OCI-LY7 (cell line): ENCODE measurements around the gene PPM1J. TPM values are rescaled to one million over a fixed set of nuclear protein-coding genes. Genes with fewer than 3 reads are reported as not detected.

Source experiments
- BruUV-seq: library from RNA; stranded (reverse); fragments of 400-500 nt; replicated peaks from 2 replicates; lab custom pipeline; 2021; lab: Mats Ljungman, UMichigan
- CTCF ChIA-PET: fragments of 300-600 bp; sonication (Branson Sonifier 250); formaldehyde crosslinking; loops from one replicate; lab custom pipeline; 2022; ENCODE audit warnings: antibody characterized with exemption; ENCODE audit not compliant: unreplicated experiment; lab: Charles Lee
- POLR2A ChIA-PET: fragments of 300-600 bp; sonication (Branson Sonifier 250); formaldehyde crosslinking; loops from one replicate; lab custom pipeline; 2022; ENCODE audit warnings: antibody characterized with exemption; lab: Charles Lee
- DNase-seq: peaks from one replicate; pipeline ENCODE4 v3.0.0-alpha.2; 2015; ENCODE audit warnings: low spot score
- H2AFZ ChIP-seq: fragments of 200-600 bp; sonication (generic), shearing (Covaris generic); 2 replicates; pipeline ENCODE4 v1.6.1; 2014; ENCODE audit warnings: mild to moderate bottlenecking, antibody characterized with exemption, low read length, moderate library complexity
- H3K27ac ChIP-seq: fragments of 200-600 bp; sonication (generic); 2 replicates; pipeline ENCODE4 v1.5.1; 2014; ENCODE audit warnings: mixed run types, low read depth, mild to moderate bottlenecking, moderate library complexity, low read length, inconsistent platforms; ENCODE audit not compliant: poor library complexity, severe bottlenecking
- H3K36me3 ChIP-seq: fragments of 200-600 bp; sonication (generic); 2 replicates; pipeline ENCODE4 v1.6.1; 2014; ENCODE audit warnings: mild to moderate bottlenecking, antibody characterized with exemption, low read length, moderate library complexity, mixed read lengths; ENCODE audit not compliant: insufficient read depth
- H3K4me1 ChIP-seq: fragments of 200-600 bp; sonication (generic); 2 replicates; pipeline ENCODE4 v1.5.1; 2014; ENCODE audit warnings: mild to moderate bottlenecking, low read length; ENCODE audit not compliant: insufficient read depth, poor library complexity, severe bottlenecking
- H3K4me2 ChIP-seq: fragments of 200-600 bp; sonication (generic); 2 replicates; pipeline ENCODE4 v1.6.1; 2014; ENCODE audit warnings: mild to moderate bottlenecking, low read length
- H3K4me3 ChIP-seq: fragments of 200-600 bp; sonication (generic); 2 replicates; pipeline ENCODE4 v1.5.1; 2014; ENCODE audit warnings: mild to moderate bottlenecking, low read depth, low read length; ENCODE audit not compliant: poor library complexity, severe bottlenecking
- H3K79me2 ChIP-seq: fragments of 200-600 bp; sonication (generic); 2 replicates; pipeline ENCODE4 v1.6.1; 2016; ENCODE audit warnings: low read depth, mild to moderate bottlenecking, low read length, moderate library complexity, mixed read lengths; ENCODE audit not compliant: insufficient read depth
- H3K9me2 ChIP-seq: fragments of 200-600 bp; sonication (generic); 2 replicates; pipeline ENCODE4 v1.6.1; 2016; ENCODE audit warnings: mild to moderate bottlenecking, low read length, mixed read lengths; ENCODE audit not compliant: insufficient read depth
- H3K9me3 ChIP-seq: fragments of 200-600 bp; sonication (generic); 2 replicates; pipeline ENCODE4 v1.6.1; 2014; ENCODE audit warnings: mild to moderate bottlenecking, mixed run types, low read length, mixed read lengths
- H4K20me1 ChIP-seq: fragments of 200-600 bp; sonication (generic); 2 replicates; pipeline ENCODE4 v1.6.1; 2014; ENCODE audit warnings: mild to moderate bottlenecking, antibody characterized with exemption, low read length, moderate library complexity, mixed read lengths; ENCODE audit not compliant: insufficient read depth
- CTCF ChIP-seq: fragments of 200-600 bp; sonication (generic); conservative IDR thresholded peaks from 2 replicates; pipeline ENCODE4 v1.5.1; 2014; ENCODE audit warnings: mild to moderate bottlenecking, antibody characterized with exemption, low read length, moderate library complexity, mixed read lengths
- EZH2phosphoT487 ChIP-seq: fragments of 200-600 bp; sonication (generic); IDR thresholded peaks from 2 replicates; pipeline ENCODE4 v1.6.1; 2018; ENCODE audit warnings: low read depth, borderline replicate concordance, mild to moderate bottlenecking, mixed run types, antibody characterized with exemption, low read length, moderate library complexity, mixed read lengths
- intact Hi-C: fragments of 100-400 bp; cut with micrococcal nuclease; formaldehyde crosslinking; loops from one replicate; pipeline ENCODE4 v1.10.0; 2022; ENCODE audit not compliant: unreplicated experiment
- total RNA-seq, 2 experiments: library from RNA; depleted of rRNA in 1 of 2; stranded (reverse); fragments of >200 nt in 1 of 2; shearing (Covaris generic) in 1 of 2; gene quantifications; 2 replicates each; pipeline ENCODE4 v1.2.3, GENCODE V29; 2014 to 2022

Gene PPM1J
- total RNA-seq, 2 experiments from 2014 or later, result 1.5 to 4.2 TPM

GRCh38 chr1:112761714-112762480 is 46.8 kb upstream of the PPM1J start:
- Histone ChIP-seq H3K4me3 (no peak overlapping the region), H3K9me3 (no peaks in the 10 kb centered on the region), H3K4me2 (no peak overlapping the region), H3K79me2 (no peaks in the 10 kb centered on the region), H2AFZ (no peak overlapping the region), H4K20me1 (no peaks in the 10 kb centered on the region), H3K36me3 (no peaks in the 10 kb centered on the region), H3K4me1 (no peaks in the 10 kb centered on the region), H3K27ac (no peak overlapping the region), H3K9me2 (no peaks in the 10 kb centered on the region)
- no peak for DNase-seq
- BruUV-seq, result no TSS peak
- intact Hi-C loops, result no loop called here
- no peak for TF ChIP-seq CTCF
- TF ChIP-seq EZH2phosphoT487, result no peak
- ChIA-PET POLR2A (no interaction called here), CTCF (no interaction called here)

GRCh38 chr1:112759228-112759627 is 44.1 kb upstream of the PPM1J start:
- H3K27ac ChIP-seq, result no peak overlapping the region
- H3K36me3 ChIP-seq, result no peaks in the 10 kb centered on the region
- no peaks in the 10 kb centered on the region for H3K9me3 ChIP-seq
- no peaks in the 10 kb centered on the region for H3K79me2 ChIP-seq
- no peak overlapping the region for H2AFZ ChIP-seq
- TF ChIP-seq CTCF (no peak), EZH2phosphoT487 (no peak)
- H3K9me2 ChIP-seq, result no peaks in the 10 kb centered on the region
- no TSS peak for BruUV-seq
- no peaks in the 10 kb centered on the region for H4K20me1 ChIP-seq
- POLR2A ChIA-PET, result no interaction called here
- no peaks in the 10 kb centered on the region for H3K4me1 ChIP-seq
- CTCF ChIA-PET, result no interaction called here
- no peak overlapping the region for H3K4me2 ChIP-seq
- intact Hi-C loops, result no loop called here
- DNase-seq, result no peak
- H3K4me3 ChIP-seq, result no peak overlapping the region

GRCh38 chr1:112754116-112754628 is 39.0 kb upstream of the PPM1J start:
- Histone ChIP-seq H3K4me2 (no peak overlapping the region), H3K4me1 (no peaks in the 10 kb centered on the region), H4K20me1 (no peaks in the 10 kb centered on the region), H3K27ac (no peak overlapping the region), H3K4me3 (no peak overlapping the region), H3K9me3 (no peaks in the 10 kb centered on the region), H2AFZ (no peak overlapping the region), H3K9me2 (no peaks in the 10 kb centered on the region), H3K36me3 (no peaks in the 10 kb centered on the region), H3K79me2 (no peaks in the 10 kb centered on the region)
- ChIA-PET CTCF (no interaction called here), POLR2A (interaction anchor here (0.6 to 0.7 kb wide), 2 partner anchors 28 to 49 kb away, joined by 3 read pairs; no protein-coding TSS in a partner anchor)
- intact Hi-C loops, result no loop called here
- no peak for DNase-seq
- BruUV-seq, result no TSS peak
- no peak for TF ChIP-seq EZH2phosphoT487
- no peak for TF ChIP-seq CTCF
